K562 (cell line): Measurements from ENCODE around the gene EPHA2. TPM values are rescaled to one million over a fixed set of nuclear protein-coding genes. Genes with fewer than 3 reads are reported as not detected.

ENCODE experiments used
- ATAC-seq: fragments of 200-7000 bp; cut with Tn5 transposase; 3 replicates; pipeline ENCODE4 v1.9.1; 2020; ENCODE audit warnings: moderate library complexity
- BruUV-seq: library from RNA; stranded (reverse); fragments of 400-500 nt; replicated peaks from 2 replicates; lab custom pipeline; 2021; lab: Mats Ljungman, UMichigan
- CTCF ChIA-PET: fragments of 300-600 bp; formaldehyde crosslinking; extraction: SDS; loops from one replicate; lab custom pipeline; 2021; ENCODE audit warnings: low intra/inter-chr PET ratio; lab: Yijun Ruan, JAX
- POLR2A ChIA-PET: fragments of 300-600, 350-650 bp; sonication (Branson Sonifier 250); formaldehyde crosslinking; extraction: SDS; loops from one replicate; lab custom pipeline; 2021; ENCODE audit warnings: antibody characterized with exemption, inconsistent platforms; lab: Yijun Ruan, JAX
- DNase-seq, 4 experiments: peaks; one replicate each; pipeline versions ENCODE4 v3.0.0 to v3.0.0-alpha.2; 2011 to 2018; ENCODE audit warnings: low spot score in 3 of 4, mixed read lengths in 3 of 4; ENCODE audit errors: extremely low read depth in 1 of 4
- FAIRE-seq: peaks from 2 replicates; lab custom pipeline; 2011; peaks lifted over from hg19 to GRCh38; lab: Jason Lieb, UNC
- H2AFZ ChIP-seq: 2 replicates; pipeline ENCODE4 v1.6.0; 2011; ENCODE audit warnings: low read depth, low read length, control low read depth, inconsistent platforms
- H3K27ac ChIP-seq: fragments of 200-600 bp; 3 replicates; pipeline ENCODE4 v1.8.0; 2011; ENCODE audit warnings: low read depth, mild to moderate bottlenecking, control low read depth, inconsistent platforms, low read length, moderate library complexity, mixed read lengths; ENCODE audit errors: extremely low read depth
- H3K27me3 ChIP-seq, 2 experiments: fragments of 300-600 bp in 1 of 2; 2 replicates in 1 of 2; 3 replicates in 1 of 2; pipeline versions ENCODE4 v1.6.0 to v1.8.0; 2011; ENCODE audit warnings: inconsistent platforms in 2 of 2, low read length in 2 of 2, mild to moderate bottlenecking in 1 of 2, mixed read lengths in 1 of 2, moderate library complexity in 1 of 2; ENCODE audit not compliant: control insufficient read depth in 2 of 2, insufficient read depth in 2 of 2
- H3K36me3 ChIP-seq: fragments of 300-600 bp; 3 replicates; pipeline ENCODE4 v1.8.0; 2011; ENCODE audit warnings: mild to moderate bottlenecking, low read length, inconsistent platforms; ENCODE audit not compliant: control insufficient read depth, insufficient read depth
- H3K4me1 ChIP-seq, 2 experiments: fragments of 200-600 bp in 1 of 2; replicated peaks in 1 of 2; 2 replicates in 1 of 2; 3 replicates in 1 of 2; pipeline versions ENCODE4 v1.5.1 to v1.8.0; 2011; ENCODE audit warnings: inconsistent platforms in 2 of 2, low read length in 2 of 2, mild to moderate bottlenecking in 1 of 2, mixed read lengths in 1 of 2, moderate library complexity in 1 of 2; ENCODE audit not compliant: control insufficient read depth in 2 of 2, insufficient read depth in 2 of 2
- H3K4me2 ChIP-seq: 2 replicates; pipeline ENCODE4 v1.6.1; 2011; ENCODE audit warnings: low read length, control low read depth, inconsistent platforms, mixed read lengths; ENCODE audit not compliant: insufficient read depth
- H3K4me3 ChIP-seq: fragments of 200-600 bp; sonication (generic), shearing (Covaris generic); 2 replicates; pipeline ENCODE4 v1.5.1; 2016; ENCODE audit warnings: control low read depth, inconsistent platforms
- H3K79me2 ChIP-seq: fragments of 200-600 bp; 3 replicates; pipeline ENCODE4 v1.8.0; 2011; ENCODE audit warnings: low read length, inconsistent platforms; ENCODE audit not compliant: control insufficient read depth, insufficient read depth
- H3K9ac ChIP-seq, 2 experiments: 2 replicates each; pipeline versions ENCODE4 v1.6.0 to v1.6.1; 2011; ENCODE audit warnings: low read depth in 2 of 2, low read length in 2 of 2, control low read depth in 1 of 2, inconsistent platforms in 1 of 2, mild to moderate bottlenecking in 1 of 2, mixed read lengths in 1 of 2; ENCODE audit not compliant: insufficient read depth in 1 of 2
- H3K9me1 ChIP-seq: one replicate; pipeline ENCODE4 v1.6.0; 2011; ENCODE audit warnings: inconsistent platforms, mild to moderate bottlenecking, low read length, moderate library complexity; ENCODE audit not compliant: control insufficient read depth, insufficient read depth
- H3K9me3 ChIP-seq: replicated peaks from 2 replicates; pipeline ENCODE4 v1.5.1; 2011; ENCODE audit warnings: low read depth, low read length, inconsistent platforms; ENCODE audit not compliant: control insufficient read depth, insufficient read depth
- H4K20me1 ChIP-seq: replicated peaks from 2 replicates; pipeline ENCODE4 v1.6.1; 2011; ENCODE audit warnings: low read length, inconsistent platforms, mixed read lengths; ENCODE audit not compliant: control insufficient read depth, insufficient read depth
- CTBP1 ChIP-seq: fragments of 450-650 bp; IDR thresholded peaks from 2 replicates; pipeline ENCODE4 v1.6.1; 2016; ENCODE audit warnings: borderline replicate concordance
- MAZ ChIP-seq, 2 experiments: fragments of 450-650 bp in 1 of 2; sonication (generic) in 1 of 2; formaldehyde crosslinking; IDR thresholded peaks in 1 of 2; conservative IDR thresholded peaks in 1 of 2; 2 replicates each; pipeline versions ENCODE4 v1.4.0 to v1.5.0; 2020; ENCODE audit warnings: mild to moderate bottlenecking in 1 of 2, missing genetic modification reagents in 1 of 2
- ZNF224 ChIP-seq: sonication (generic); formaldehyde crosslinking; IDR thresholded peaks from 2 replicates; pipeline ENCODE4 v1.8.0; 2022; ENCODE audit warnings: mild to moderate bottlenecking, missing genetic modification reagents
- WGBS: fragments of 100-300 bp; shearing (Covaris generic); methylation state at CpG from one replicate; pipeline ENCODE4 v1.1.6; 2016; ENCODE audit warnings: low coverage, mixed read lengths; ENCODE audit not compliant: insufficient coverage; ENCODE audit errors: missing lambda C conversion rate; 5-methylcytosine and 5-hydroxymethylcytosine counted together
- in situ Hi-C: fragments of 300-500 bp; cut with MboI; formaldehyde crosslinking; loops from 4 replicates; pipeline ENCODE4 v1.15.0; 2018; ENCODE audit warnings: inconsistent platforms, mixed read lengths
- intact Hi-C: fragments of 100-400 bp; cut with micrococcal nuclease; formaldehyde crosslinking; loops from 2 replicates; pipeline ENCODE4 v1.14.2; 2022
- polyA plus RNA-seq, 8 experiments: library from polyadenylated mRNA; depleted of rRNA in 4 of 8; stranded (reverse) in 5 of 8; unstranded in 3 of 8; fragments of >200 nt; fragmentation: Nextera tagmentation in 2 of 8; fragmentation: Illumina TruSeq in 1 of 8; extraction: Ambion mirVana in 2 of 8; extraction: Trizol in 1 of 8; gene quantifications; 2 replicates each; pipeline versions ENCODE4 v1.2.1 to v1.2.3, GENCODE V29; 2011 to 2014; ENCODE audit warnings: inconsistent platforms in 1 of 8, missing spikeins in 1 of 8
- total RNA-seq, 7 experiments: library from RNA; depleted of rRNA in 6 of 7; stranded (reverse); fragments of >200 nt in 6 of 7; fragmentation: Illumina TruSeq in 2 of 7; extraction: Trizol in 2 of 7; gene quantifications; 2 replicates each; pipeline versions ENCODE4 v1.2.1 to v1.2.3, GENCODE V29; 2011 to 2021; ENCODE audit warnings: low replicate concordance in 1 of 7

EPHA2 gene
- total and polyA plus RNA-seq, 9 of the 15 experiments (the other 6 are each of a cell fraction or from before 2014, with no cell fraction given): 0.04 to 0.40 (median 0.07) TPM; not detected in 4

GRCh38 chr1:16076865-16077238, 79.0 kb downstream of the EPHA2 start:
- Histone ChIP-seq H3K27me3 (peaks cover 0 to 10% of the 10 kb centered on the region in 2 experiments; a peak in 2 of 5 replicates), H3K27ac (no peak overlapping the region), H3K79me2 (no peaks in the 10 kb centered on the region), H4K20me1 (no peaks in the 10 kb centered on the region), H3K9me1 (no peaks in the 10 kb centered on the region), H2AFZ (no peak overlapping the region), H3K9me3 (no peaks in the 10 kb centered on the region), H3K4me3 (no peak overlapping the region), H3K4me2 (no peak overlapping the region), H3K4me1 (peaks cover 19 to 35% of the 10 kb centered on the region in 2 experiments; a peak in 4 of 5 replicates), H3K36me3 (no peaks in the 10 kb centered on the region), H3K9ac (peak overlapping the region in 1 of 2 experiments; percentile 40; a peak in 1 of 4 replicates)
- ChIA-PET CTCF (interaction anchor here (9.0 kb wide), 1 partner anchor 110 kb away, joined by 208 read pairs; no protein-coding TSS in a partner anchor), POLR2A (interaction anchor here (0.7 to 1.3 kb wide), 3 partner anchors 63 to 200 kb away, joined by 3 read pairs; no protein-coding TSS in a partner anchor)
- ATAC-seq (no peak), FAIRE-seq (no peak), DNase-seq (no peak)
- in situ Hi-C loops: no loop called here
- 39% methylated on average over 11 of the region's 11 CpGs for WGBS
- intact Hi-C loops: no loop called here
- no TSS peak for BruUV-seq
- TF ChIP-seq CTBP1 (no peak), MAZ (CRISPR knock-in tag; conservative IDR thresholded peaks at IDR 0.05 in 1 of 2, IDR thresholded peaks at IDR 0.05 in 1 of 2) (no peak), ZNF224 (CRISPR knock-in tag) (0 out of 2 replicates have a peak, but pooled peaks have one; percentile 27)
